ENCODE results near the gene GRIN1. TPM values are rescaled to one million over a fixed set of nuclear protein-coding genes. Genes with fewer than 3 reads are reported as not detected.
A peak's percentile ranks its signal among the peaks of the same experiment; 100 is the strongest.

The GRIN1 gene
- total RNA-seq, 6 experiments from 2014 or later: not detected

DNA sequence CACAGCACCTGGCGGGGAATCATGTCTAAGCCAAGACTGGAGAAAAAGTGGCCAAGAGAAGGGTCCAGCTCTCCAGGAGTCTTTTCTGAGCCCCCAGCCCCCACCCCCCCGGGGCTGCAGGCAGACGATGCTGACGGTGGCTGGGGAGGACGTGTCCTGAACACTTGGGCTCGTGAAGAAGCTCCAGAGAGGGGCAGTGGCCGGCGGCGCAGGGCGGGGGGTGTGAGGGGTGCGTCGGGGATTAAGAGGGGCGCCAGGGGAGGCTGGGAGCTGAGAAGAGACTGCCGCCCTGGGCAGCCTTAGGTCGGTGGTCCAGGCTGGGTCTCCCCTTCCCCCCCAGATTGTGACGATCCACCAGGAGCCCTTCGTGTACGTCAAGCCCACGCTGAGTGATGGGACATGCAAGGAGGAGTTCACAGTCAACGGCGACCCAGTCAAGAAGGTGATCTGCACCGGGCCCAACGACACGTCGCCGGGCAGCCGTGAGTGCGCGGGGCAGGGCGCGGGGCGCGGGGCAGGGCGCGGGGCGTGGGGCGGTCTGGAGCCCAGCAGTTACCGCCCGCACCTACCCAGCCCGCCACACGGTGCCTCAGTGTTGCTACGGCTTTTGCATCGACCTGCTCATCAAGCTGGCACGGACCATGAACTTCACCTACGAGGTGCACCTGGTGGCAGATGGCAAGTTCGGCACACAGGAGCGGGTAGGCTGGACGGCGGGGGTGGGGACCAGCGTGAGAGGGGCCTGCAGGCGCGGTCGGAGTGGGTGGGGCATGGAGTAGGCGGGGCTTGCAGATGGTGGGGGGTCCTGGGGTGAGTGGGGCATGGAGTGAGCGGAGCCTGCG lies 22.0 kb downstream of the GRIN1 start:
- intact Hi-C loops (cut with DNase I): loop anchor here in 1 of 2 donors (10.0 kb wide), 1 partner anchor 614 kb away; no protein-coding TSS in a partner anchor

DNA sequence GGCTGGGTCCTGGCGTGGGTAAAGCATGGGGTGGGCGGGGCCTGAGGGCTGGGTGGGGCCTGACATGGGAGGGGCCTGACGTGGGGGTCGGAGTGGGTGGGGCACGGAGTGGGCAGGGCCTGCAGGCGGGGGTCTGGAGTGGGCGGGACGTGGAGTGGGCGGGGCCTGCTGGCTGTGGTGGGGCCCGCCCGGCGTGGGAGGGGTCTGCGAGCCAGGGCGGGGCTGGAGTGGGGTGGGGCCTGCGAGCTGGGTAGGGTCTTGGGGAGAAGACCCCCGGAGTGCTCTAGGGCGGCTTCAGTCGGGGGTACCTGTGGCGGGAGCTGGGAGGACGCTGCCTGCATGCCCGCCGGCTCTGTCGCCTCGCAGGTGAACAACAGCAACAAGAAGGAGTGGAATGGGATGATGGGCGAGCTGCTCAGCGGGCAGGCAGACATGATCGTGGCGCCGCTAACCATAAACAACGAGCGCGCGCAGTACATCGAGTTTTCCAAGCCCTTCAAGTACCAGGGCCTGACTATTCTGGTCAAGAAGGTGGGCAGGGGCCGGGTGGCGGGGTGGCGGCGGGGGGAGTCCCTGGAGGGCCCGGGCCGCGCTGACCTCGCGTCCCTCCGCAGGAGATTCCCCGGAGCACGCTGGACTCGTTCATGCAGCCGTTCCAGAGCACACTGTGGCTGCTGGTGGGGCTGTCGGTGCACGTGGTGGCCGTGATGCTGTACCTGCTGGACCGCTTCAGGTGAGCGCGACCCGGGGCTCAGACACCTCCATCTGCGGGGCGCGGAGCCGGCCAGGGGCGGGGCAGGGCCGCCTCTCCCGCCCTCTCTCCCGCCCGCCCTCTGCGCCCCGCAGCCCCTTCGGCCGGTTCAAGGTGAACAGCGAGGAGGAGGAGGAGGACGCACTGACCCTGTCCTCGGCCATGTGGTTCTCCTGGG lies 22.9 kb downstream of the GRIN1 start:
- TF ChIP-seq CTCF (IDR thresholded peaks at IDR 0.05) (no peak), POLR2A (IDR thresholded peaks at IDR 0.05) (no peak)
- Histone ChIP-seq H3K27me3 (peaks cover 6 to 42% of the 10 kb centered on the region in 2 donors), H3K27ac (no peak overlapping the region), H3K4me3 (no peak overlapping the region), H3K4me1 (peaks cover 0 to 6% (median 0%) of the 10 kb centered on the region in 4 donors), H3K36me3 (no peaks in the 10 kb centered on the region), H3K9me3 (no peaks in the 10 kb centered on the region)
- DNase-seq (no peak), ATAC-seq (no peak)
- intact Hi-C loops (cut with DNase I): loop anchor here in 1 of 2 donors (10.0 kb wide), 1 partner anchor 613 kb away; no protein-coding TSS in a partner anchor
- 13% methylated on average over 12 of the region's 71 CpGs for WGBS (ENCODE audit: insufficient coverage, low coverage, low lambda C conversion rate, missing lambda C conversion rate)

More for the DNA sequence above, 22.0 kb downstream of the GRIN1 start:
- Histone ChIP-seq H3K36me3 (no peaks in the 10 kb centered on the region), H3K4me1 (peaks cover 0 to 6% (median 0%) of the 10 kb centered on the region in 4 donors), H3K27ac (no peak overlapping the region), H3K27me3 (peaks cover 6 to 41% of the 10 kb centered on the region in 2 donors), H3K9me3 (no peaks in the 10 kb centered on the region), H3K4me3 (no peak overlapping the region)
- no peak for ATAC-seq
- 23% methylated on average over 13 of the region's 56 CpGs for WGBS (ENCODE audit: insufficient coverage, low coverage, low lambda C conversion rate, missing lambda C conversion rate)
- DNase-seq: no peak
- no peak for TF ChIP-seq POLR2A (IDR thresholded peaks at IDR 0.05)
- TF ChIP-seq CTCF (IDR thresholded peaks at IDR 0.05): no peak

- 0% methylated on average over 4 of the region's 74 CpGs for WGBS (ENCODE audit: insufficient coverage, low coverage, low lambda C conversion rate, missing lambda C conversion rate)
- peak in 1 of 3 donors; percentile 68 for DNase-seq
- H3K27ac ChIP-seq: no peak overlapping the region
- H3K27me3 ChIP-seq: peaks cover 6 to 48% of the 10 kb centered on the region in 2 donors
- H3K4me1 ChIP-seq: peaks cover 0 to 8% (median 0%) of the 10 kb centered on the region in 4 donors
- TF ChIP-seq POLR2A (IDR thresholded peaks at IDR 0.05): no peak
- TF ChIP-seq CTCF (IDR thresholded peaks at IDR 0.05): peak in 3 of 4 donors; percentile 24 to 39 (median 35)
- ATAC-seq: peak; percentile 53 to 79 (median 74)
- H3K9me3 ChIP-seq: no peaks in the 10 kb centered on the region
- peak overlapping the region in 1 of 3 donors; percentile 19 for H3K4me3 ChIP-seq
- intact Hi-C loops (cut with DNase I): loop anchor here in 1 of 2 donors (10.0 kb wide), 1 partner anchor 612 kb away; no protein-coding TSS in a partner anchor
- H3K36me3 ChIP-seq: no peaks in the 10 kb centered on the region
These were observed 23.8 kb downstream of the GRIN1 start for GRCh38 chr9:137162505-137163364.

GRCh38 chr9:137163365-137163715 lies 24.4 kb downstream of the GRIN1 start:
- ATAC-seq: peak in 1 of 4 donors; percentile 4
- H3K4me1 ChIP-seq: peaks cover 0 to 14% (median 0%) of the 10 kb centered on the region in 4 donors
- no peaks in the 10 kb centered on the region for H3K36me3 ChIP-seq
- H3K27me3 ChIP-seq: peaks cover 6 to 53% of the 10 kb centered on the region in 2 donors
- intact Hi-C loops (cut with DNase I): loop anchor here in 1 of 2 donors (10.0 kb wide), 1 partner anchor 611 kb away; no protein-coding TSS in a partner anchor
- no peak for DNase-seq
- no peak overlapping the region for H3K27ac ChIP-seq
- H3K9me3 ChIP-seq: no peaks in the 10 kb centered on the region
- 12% methylated on average over 3 of the region's 26 CpGs for WGBS (ENCODE audit: insufficient coverage, low coverage, low lambda C conversion rate, missing lambda C conversion rate)
- TF ChIP-seq POLR2A (IDR thresholded peaks at IDR 0.05): no peak
- no peak for TF ChIP-seq CTCF (IDR thresholded peaks at IDR 0.05)
- H3K4me3 ChIP-seq: peak overlapping the region in 1 of 3 donors; percentile 19

Measured in right lobe of liver (tissue), 6 donors.